ENCODE measurements around the gene BRME1. TPM values are rescaled to one million over a fixed set of nuclear protein-coding genes. Genes with fewer than 3 reads are reported as not detected.

Gene BRME1
- total RNA-seq, 1 donor from 2014 or later, result not detected

DNA sequence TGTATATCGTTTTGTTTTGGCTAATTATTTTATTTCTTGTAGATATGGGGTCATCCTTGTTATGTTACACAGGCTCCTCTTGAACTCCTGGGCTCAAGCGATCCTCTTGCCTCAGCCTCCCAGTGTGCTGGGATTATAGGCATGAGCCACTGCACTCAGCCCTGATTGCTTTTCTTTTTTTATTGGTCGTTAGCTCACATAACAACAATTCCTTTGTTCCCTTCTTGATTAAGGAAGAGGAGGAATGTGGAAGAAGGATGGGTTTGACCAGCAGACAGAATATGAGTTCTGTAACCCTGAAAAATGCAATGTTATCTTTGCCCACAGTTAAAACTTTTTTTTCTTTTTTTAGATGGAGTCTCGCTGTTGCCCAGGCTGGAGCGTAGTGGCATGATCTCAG, 11.4 kb downstream of the BRME1 start:
- TF ChIP-seq, protein P1, sequence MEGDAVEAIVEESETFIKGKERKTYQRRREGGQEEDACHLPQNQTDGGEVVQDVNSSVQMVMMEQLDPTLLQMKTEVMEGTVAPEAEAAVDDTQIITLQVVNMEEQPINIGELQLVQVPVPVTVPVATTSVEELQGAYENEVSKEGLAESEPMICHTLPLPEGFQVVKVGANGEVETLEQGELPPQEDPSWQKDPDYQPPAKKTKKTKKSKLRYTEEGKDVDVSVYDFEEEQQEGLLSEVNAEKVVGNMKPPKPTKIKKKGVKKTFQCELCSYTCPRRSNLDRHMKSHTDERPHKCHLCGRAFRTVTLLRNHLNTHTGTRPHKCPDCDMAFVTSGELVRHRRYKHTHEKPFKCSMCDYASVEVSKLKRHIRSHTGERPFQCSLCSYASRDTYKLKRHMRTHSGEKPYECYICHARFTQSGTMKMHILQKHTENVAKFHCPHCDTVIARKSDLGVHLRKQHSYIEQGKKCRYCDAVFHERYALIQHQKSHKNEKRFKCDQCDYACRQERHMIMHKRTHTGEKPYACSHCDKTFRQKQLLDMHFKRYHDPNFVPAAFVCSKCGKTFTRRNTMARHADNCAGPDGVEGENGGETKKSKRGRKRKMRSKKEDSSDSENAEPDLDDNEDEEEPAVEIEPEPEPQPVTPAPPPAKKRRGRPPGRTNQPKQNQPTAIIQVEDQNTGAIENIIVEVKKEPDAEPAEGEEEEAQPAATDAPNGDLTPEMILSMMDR (IDR thresholded peaks at IDR 0.05), result no peak
- DNase-seq (ENCODE audit: low spot score in 2 of 2), result no peak
- Histone ChIP-seq H3K27ac (no peak overlapping the region), H3K9me3 (no peaks in the 10 kb centered on the region), H3K4me1 (no peaks in the 10 kb centered on the region), H3K36me3 (no peaks in the 10 kb centered on the region), H3K27me3 (no peaks in the 10 kb centered on the region), H3K4me3 (no peak overlapping the region)
- intact Hi-C loops (cut with DNase I), result no loop called here

DNA sequence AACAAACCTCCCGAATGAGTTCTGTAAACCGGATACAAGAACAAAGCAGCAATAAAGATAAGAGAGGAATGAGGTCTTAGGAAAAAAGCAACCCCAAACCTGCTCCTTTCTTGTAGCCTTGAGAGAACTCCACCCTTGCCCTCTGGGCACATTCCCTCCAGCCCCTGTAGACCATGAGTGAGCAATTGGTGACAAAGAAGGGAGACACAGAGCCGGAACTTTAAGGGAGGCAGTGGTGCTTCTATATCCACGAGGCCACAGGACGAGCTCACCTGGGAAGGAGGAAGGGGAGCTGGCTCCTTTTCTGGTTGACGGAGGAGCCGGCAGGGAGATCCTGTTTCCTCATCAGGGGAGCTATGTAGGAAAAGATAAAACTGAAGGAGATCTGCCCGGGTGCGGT, 13.0 kb downstream of the BRME1 start:
- no peak for DNase-seq (ENCODE audit: low spot score in 2 of 2)
- Histone ChIP-seq H3K9me3 (no peaks in the 10 kb centered on the region), H3K27ac (no peak overlapping the region), H3K36me3 (no peaks in the 10 kb centered on the region), H3K27me3 (no peaks in the 10 kb centered on the region), H3K4me1 (no peaks in the 10 kb centered on the region), H3K4me3 (no peak overlapping the region)
- intact Hi-C loops (cut with DNase I), result no loop called here
- TF ChIP-seq, protein P1 (IDR thresholded peaks at IDR 0.05), result no peak

DNA sequence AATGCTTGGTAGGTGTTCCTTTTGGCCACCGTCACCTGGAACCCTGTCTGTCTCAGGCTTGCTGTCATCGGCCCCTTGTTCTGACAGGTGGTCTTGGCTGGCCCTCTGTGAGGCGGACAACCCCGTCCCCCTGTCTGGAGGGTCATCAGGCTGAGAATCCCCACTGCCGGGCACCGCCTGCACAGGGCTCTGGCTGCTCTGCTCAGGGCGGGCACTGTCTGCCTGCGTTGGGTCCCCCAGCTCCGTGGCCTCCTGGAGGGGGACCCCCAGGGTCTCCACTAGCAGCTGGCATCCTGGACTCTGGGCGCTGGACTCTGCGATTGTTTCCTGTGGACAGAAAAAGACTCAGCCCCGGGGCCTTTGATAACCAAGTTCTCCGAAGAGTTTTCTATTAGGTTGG, 15.8 kb downstream of the BRME1 start:
- no peak for DNase-seq (ENCODE audit: low spot score in 2 of 2)
- intact Hi-C loops (cut with DNase I), result no loop called here
- no peaks in the 10 kb centered on the region for H3K36me3 ChIP-seq
- H3K27ac ChIP-seq, result no peak overlapping the region
- H3K9me3 ChIP-seq, result no peaks in the 10 kb centered on the region
- no peaks in the 10 kb centered on the region for H3K27me3 ChIP-seq
- H3K4me1 ChIP-seq, result no peaks in the 10 kb centered on the region
- H3K4me3 ChIP-seq, result no peak overlapping the region
- TF ChIP-seq, protein P1 (IDR thresholded peaks at IDR 0.05), result no peak

DNA sequence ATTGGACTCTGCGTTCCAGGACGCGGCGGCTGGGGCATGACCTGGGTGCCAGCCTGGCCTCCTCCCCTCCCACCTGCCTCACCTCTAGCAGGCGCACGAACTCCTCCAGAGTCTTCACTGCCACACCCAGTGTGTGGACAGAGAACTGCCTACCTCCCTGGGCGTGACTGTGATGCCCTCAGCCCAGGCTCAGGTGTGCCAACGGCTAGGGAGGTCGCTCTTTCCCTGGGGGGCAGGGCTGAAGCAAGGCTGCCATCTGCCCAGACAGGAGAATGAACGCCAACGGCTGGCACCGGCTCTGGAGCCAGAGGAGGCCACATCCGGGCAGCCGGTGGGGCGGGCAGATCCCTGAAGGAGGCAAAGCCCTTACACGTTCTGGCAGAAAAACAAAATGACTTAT, 17.6 kb downstream of the BRME1 start:
- Histone ChIP-seq H3K9me3 (no peaks in the 10 kb centered on the region), H3K4me1 (no peaks in the 10 kb centered on the region), H3K27me3 (no peaks in the 10 kb centered on the region), H3K36me3 (no peaks in the 10 kb centered on the region), H3K27ac (no peak overlapping the region), H3K4me3 (no peak overlapping the region)
- no peak for DNase-seq (ENCODE audit: low spot score in 2 of 2)
- intact Hi-C loops (cut with DNase I), result no loop called here
- TF ChIP-seq, protein P1 (IDR thresholded peaks at IDR 0.05), result no peak

DNA sequence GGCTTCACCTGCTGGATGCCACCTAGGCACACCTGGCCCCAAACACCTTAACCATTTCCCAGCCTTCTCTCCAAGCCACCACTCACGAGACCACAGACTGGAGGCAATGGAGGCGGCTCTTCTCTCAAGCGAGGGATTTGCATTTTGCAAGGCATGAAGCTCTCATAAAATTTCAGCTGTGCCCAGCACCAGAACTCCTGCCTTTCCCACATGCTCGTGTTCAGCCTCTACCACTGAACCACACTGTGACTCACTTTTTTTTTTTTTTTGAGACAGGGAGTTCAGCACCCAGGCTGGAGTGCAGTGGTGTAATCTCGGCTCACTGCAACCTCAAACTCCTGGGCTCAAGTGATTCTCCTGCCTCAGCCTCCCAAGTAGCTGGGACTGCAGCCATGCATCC, 18.4 kb downstream of the BRME1 start:
- Histone ChIP-seq H3K4me3 (no peak overlapping the region), H3K9me3 (no peaks in the 10 kb centered on the region), H3K36me3 (no peaks in the 10 kb centered on the region), H3K27me3 (no peaks in the 10 kb centered on the region), H3K4me1 (no peaks in the 10 kb centered on the region), H3K27ac (no peak overlapping the region)
- intact Hi-C loops (cut with DNase I), result no loop called here
- TF ChIP-seq, protein P1 (IDR thresholded peaks at IDR 0.05), result no peak
- no peak for DNase-seq (ENCODE audit: low spot score in 2 of 2)

DNA sequence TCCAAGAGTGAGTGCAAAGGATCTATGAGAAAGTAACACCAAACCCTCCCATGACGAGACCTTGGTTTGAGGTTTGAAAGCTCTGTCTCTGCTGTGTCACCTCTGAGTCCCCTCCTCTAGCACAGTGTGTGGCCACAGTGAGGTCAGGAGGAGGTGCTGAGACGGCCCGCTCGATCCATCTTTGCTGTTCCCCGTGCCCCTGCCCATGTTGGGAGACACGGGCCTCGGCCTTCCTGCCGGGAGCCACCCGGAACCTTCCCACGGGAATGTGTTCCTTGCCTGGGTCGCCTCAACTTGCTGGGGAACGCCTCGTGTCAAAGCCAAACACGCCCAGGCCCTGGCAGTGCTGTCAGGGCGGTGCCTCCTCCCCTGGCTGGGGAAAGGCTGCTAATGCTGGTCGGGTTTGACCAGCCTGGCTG, 18.9 kb downstream of the BRME1 start:
- Histone ChIP-seq H3K4me3 (no peak overlapping the region), H3K9me3 (no peaks in the 10 kb centered on the region), H3K36me3 (no peaks in the 10 kb centered on the region), H3K27me3 (no peaks in the 10 kb centered on the region), H3K4me1 (no peaks in the 10 kb centered on the region), H3K27ac (no peak overlapping the region)
- TF ChIP-seq, protein P1 (IDR thresholded peaks at IDR 0.05), result no peak
- no peak for DNase-seq (ENCODE audit: low spot score in 2 of 2)
- intact Hi-C loops (cut with DNase I), result no loop called here

All from ascending aorta (tissue), 2 donors.